Posterior cingulate gyrus (tissue), 11 donors: Measurements from ENCODE around the gene RABEPK.
"Not testable (repeated sequence)": the region's sequence is repeated elsewhere in the genome, so short reads cannot be mapped to it uniquely, and the experiment has no call there.

Experiments used
- DNase-seq, 10 donors: peaks; one replicate each; pipeline versions ENCODE4 v3.0.0 to v3.0.0-alpha.2; 2020 to 2021; ENCODE audit warnings: mixed read lengths in 3 of 10
- intact Hi-C: fragments of 100-400 bp; cut with DNase I; formaldehyde crosslinking; loops from one replicate; pipeline ENCODE4 v1.15.1; 2023

The RABEPK gene

DNA sequence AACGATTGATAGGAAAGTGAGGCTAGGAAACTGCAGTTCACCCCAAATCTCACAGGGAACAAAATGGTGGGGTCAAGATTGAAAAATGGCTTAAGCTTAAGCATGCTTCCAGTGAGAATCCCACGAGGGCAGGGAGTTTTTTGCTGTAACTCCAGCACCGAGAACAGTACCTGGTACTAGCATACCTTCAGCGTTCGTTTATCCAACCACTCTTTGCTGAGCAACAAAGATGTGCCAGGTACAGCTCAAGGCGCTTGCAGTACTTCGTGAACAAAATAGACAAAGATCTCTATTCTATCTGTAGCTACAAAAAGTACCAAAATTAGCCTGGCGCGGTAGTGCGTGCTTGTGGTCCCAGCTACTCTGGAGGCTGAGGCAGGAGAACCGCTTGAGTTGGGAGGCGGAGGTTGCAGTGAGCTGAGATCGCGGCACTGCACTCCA lies 10.0 kb upstream of the RABEPK start:
- DNase-seq, result peak in 1 of 10 donors; percentile 46
- intact Hi-C loops, result no loop called here

DNA sequence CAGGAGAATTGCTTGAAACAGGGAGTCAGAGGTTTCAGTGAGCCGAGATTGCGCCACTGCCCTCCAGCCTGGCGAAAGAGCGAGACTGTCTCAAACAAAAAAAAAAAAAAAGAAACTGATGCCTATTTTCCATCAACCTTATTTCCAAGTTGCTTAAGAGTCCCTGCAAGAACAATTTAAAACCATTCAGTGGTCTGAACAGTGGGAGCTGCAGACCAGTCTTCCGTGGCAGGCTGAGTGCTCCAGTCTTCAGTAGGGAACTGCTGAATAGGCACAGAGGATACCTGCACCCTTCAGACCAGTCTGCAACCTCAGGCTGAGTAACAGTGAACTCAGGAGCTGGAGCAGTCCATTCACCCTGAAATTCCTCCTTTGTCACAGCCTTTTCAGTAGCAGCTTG lies 5.9 kb upstream of the RABEPK start:
- intact Hi-C loops, result not testable (repeated sequence)
- DNase-seq, result peak in 1 of 10 donors; percentile 28

DNA sequence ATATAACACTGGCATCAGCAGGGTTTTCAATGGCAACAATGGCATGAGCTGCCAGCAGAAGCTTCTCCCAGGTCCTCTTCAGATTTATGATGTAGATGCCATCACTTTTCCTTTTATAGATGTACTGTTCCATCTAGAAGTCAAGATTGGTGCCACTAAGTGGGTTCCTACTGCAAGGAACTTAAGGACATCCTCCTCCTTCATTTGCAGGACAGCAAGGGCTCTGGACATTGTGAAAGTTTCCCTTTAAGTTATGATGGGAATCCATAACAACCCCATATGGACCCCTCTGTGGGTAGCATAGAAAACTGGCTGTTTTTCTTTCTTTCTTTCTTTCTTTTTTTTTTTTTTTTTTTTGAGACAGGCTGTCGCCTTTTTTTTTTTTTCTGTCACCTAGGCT lies 4.8 kb upstream of the RABEPK start:
- not testable (repeated sequence) for DNase-seq
- intact Hi-C loops, result loop anchor here (5.0 kb wide), 1 partner anchor 253 kb away; the partner anchor contains the start of gene GOLGA1

DNA sequence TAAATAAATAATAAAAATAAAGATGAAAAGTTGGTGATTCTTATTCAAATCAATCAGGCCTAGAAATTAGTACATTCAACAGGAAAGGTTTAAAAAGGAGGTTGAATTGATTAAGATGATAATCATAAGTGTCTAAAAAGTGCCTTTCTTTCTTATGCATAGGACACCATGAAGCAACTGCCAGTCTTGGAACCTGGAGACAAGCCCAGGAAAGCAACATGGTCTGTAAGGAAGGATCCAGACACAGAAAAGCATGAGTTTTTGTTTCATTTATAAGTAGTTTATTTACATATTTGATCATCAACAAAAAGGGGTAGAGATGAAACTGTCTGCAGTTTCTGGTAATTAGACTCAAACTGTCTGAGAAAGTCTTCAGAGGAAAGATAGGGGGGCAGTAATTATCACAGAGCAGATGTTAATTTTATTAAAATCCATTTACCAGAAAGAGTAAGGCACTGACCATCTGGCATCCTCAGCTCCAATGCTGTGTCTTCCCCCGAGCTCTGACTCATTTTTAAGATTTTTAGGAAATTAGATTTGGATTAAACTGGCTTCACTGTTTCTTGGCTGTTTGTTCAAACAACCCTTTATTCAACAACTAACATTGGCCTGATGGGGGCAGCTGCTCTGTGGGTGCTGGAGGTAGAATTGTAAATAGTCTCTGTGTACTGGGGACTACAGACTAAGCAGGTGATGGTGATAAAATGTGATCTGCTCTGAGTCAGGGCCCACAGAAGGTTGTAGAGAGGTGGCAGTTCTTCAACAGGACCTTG lies 2.7 kb downstream of the RABEPK start:
- DNase-seq, result peak in 1 of 10 donors; percentile 8
- intact Hi-C loops, result no loop called here

DNA sequence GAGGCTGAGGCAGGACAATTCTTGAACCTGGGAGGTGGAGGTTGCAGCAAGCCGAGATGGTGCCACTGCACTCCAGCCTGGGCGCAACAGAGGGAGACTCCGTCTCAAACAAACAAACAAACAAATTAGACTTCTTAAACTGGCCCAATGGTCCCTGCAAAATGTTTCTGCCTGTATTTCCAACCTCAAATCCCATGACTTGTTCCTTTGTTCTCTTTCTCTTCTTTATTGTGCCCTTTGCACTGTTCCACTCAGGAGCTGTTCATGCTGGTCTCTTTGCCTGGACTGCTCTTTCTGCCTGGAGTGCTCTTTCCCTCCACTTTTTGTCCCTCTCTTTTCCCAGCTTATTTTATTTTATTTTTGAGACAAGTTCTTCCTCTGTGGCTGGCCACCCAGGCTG lies 4.1 kb downstream of the RABEPK start:
- DNase-seq, result peak in 1 of 10 donors; percentile 30
- intact Hi-C loops, result no loop called here

DNA sequence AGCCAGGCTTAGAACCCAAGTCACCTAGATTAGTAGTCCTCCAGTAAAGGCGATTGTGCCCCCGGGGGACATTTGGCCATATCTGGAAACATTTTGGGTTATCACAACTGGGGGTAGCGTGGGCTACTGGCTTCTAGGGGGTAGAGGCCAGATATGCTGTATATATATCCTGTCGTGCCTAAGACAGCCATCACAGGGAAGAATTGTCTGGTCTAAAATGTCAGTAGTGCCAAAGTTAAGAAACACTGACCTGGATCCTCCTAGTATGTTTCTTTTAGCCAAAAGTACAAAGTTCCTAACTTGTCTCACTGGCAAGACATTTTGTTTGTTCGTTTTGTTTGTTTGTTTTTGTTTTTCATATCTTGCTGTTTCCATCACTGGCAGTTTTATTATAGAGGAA lies 13.8 kb downstream of the RABEPK start:
- DNase-seq, result peak in 1 of 10 donors; percentile 1
- intact Hi-C loops, result no loop called here

DNA sequence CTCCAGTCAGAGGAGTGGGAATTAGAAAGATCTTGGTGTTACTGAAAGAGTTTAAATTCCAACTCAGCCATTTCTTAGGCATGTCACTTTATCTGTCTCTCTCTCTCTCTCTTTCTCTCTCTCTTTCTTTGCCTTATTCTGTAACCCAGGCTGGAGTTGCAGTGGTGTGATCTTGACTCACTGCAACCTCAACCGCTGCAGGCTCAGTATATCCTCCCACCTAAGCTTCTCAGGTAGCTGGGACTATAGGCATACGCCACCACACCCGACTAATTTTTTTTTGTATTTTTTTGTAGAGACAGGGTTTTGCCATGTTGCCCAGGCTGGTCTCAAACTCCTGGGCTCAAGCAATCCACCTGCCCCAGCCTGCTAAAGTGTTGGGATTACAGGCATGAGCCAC lies 18.3 kb downstream of the RABEPK start:
- DNase-seq, result peak in 1 of 10 donors; percentile 5
- intact Hi-C loops, result no loop called here

DNA sequence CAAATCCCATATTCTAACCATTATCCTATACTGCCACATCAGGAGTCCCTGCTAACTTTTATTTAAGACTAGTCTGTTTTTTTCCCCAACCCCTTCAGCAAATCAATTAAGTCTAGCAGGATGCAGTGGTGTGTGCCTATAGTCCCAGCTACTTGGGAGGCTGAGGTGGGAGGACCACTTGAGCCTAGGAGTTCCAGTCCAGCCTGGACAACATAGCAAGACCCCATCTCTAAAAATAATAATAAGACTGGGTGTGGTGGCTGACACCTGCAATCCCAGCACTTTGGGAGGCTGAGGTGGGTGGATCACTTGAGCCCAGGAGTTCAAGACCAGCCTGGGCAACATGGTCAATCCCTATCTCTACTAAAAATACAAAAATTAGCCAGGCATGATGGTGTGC lies 24.5 kb downstream of the RABEPK start:
- intact Hi-C loops, result not testable (repeated sequence)
- DNase-seq, result peak in 2 of 10 donors; percentile 6 to 21

DNA sequence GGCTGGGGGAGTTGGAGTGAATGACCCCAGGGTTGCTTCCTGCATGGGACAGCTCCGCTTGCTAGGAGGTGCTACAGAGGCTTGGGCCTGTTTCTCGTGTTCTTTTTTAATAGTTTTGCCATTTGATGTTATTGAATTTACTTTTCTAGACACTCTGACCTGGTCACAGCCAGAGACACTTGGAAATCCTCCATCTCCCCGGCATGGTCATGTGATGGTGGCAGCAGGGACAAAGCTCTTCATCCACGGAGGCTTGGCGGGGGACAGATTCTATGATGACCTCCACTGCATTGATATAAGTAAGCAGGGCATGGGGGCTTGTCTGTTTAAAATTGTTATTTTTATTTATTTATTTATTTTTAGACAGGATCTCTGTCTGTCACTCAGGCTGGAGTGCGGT lies 27.4 kb downstream of the RABEPK start:
- intact Hi-C loops, result no loop called here

DNA sequence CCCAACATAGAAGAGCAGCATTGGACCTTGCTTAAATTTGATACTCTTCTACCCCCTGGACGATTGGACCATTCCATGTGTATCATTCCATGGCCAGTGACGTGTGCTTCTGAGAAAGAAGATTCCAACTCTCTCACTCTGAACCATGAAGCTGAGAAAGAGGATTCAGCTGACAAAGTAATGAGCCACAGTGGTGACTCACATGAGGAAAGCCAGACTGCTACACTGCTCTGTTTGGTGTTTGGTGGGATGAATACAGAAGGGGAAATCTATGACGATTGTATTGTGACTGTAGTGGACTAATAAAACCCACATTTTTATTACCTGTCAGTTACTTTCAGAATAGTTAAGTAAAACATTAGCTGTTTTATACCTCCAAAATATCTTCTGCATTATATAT lies 33.3 kb downstream of the RABEPK start:
- peak in 1 of 10 donors; percentile 16 for DNase-seq
- intact Hi-C loops, result no loop called here

More for the DNA sequence above, 27.4 kb downstream of the RABEPK start:
- DNase-seq, result peak in 3 of 10 donors; percentile 17 to 80 (median 34)

DNA sequence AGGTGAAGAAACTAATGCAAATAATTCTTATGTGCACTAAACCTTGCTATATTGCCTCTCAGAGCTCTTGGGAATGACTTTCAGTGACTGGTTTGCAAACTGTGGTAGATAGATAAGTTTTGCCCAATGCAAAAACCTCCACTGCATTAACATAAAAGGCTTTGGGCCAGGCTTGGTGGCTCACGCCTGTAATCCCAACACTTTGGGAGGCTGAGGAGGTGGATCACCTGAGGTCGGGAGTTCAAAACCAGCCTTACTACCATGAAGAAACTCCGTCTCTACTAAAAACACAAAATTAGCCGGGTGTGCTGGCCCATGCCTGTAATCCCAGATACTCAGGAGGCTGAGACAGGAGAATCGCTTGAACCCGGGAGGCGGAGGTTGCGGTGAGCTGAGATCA lies 33.8 kb downstream of the RABEPK start:
- intact Hi-C loops, DNase-seq: not testable (repeated sequence)

DNA sequence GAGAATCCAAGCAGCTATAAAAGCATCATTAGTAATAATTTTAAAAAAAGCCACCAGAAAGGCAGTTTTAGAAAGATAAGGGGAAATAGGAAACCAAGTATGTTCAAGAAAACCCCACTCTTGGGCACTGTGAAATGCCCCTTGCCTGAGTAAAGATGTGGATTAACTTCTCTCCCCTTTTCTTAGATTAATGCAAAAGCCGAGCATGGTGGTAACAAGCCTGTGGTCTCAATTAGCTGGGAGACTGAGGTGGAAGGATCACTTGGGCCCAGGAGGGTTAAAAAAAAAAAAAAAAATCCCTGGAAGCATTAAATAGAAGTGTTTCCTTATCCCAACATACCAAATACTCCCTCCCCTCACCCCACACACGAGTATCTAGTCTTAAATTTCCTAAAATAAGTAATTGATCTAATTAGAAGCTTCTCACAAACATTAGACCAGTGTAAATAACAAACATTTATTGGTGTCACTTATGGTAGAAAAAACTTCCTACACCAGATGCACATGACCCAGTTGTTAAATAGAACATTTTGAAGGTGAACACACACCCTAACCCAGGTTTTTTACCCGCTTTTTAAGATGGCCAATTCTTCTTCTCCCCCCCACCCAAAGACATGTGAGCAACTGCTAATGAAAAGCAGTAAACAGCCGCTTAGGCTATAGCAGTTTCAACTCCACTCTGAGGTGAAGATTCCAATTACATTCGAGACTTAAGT lies 35.6 kb downstream of the RABEPK start:
- intact Hi-C loops, result no loop called here
- no peak for DNase-seq

DNA sequence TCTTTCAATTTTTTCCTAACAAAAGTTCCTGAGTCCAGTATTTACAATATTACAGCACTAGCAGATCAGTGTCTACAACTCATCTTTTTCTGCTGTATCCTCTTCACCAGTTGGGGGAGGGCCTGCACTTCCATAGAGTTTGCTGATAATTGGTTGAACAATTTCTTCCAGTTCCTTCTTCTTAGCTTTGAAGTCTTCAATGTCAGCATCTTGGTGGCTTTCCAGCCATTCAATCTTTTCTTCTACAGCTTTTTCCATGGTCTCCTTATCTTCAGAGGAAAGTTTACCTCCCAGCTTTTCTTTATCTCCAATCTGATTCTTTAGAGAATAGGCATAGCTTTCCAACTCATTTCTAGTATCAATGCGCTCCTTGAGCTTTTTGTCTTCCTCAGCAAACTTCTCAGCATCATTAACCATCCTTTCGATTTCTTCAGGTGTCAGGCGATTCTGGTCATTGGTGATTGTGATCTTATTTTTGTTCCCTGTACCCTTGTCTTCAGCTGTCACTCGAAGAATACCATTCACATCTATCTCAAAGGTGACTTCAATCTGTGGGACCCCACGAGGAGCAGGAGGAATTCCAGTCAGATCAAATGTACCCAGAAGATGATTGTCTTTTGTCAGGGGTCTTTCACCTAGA lies 36.3 kb downstream of the RABEPK start:
- DNase-seq, intact Hi-C loops: not testable (repeated sequence)

DNA sequence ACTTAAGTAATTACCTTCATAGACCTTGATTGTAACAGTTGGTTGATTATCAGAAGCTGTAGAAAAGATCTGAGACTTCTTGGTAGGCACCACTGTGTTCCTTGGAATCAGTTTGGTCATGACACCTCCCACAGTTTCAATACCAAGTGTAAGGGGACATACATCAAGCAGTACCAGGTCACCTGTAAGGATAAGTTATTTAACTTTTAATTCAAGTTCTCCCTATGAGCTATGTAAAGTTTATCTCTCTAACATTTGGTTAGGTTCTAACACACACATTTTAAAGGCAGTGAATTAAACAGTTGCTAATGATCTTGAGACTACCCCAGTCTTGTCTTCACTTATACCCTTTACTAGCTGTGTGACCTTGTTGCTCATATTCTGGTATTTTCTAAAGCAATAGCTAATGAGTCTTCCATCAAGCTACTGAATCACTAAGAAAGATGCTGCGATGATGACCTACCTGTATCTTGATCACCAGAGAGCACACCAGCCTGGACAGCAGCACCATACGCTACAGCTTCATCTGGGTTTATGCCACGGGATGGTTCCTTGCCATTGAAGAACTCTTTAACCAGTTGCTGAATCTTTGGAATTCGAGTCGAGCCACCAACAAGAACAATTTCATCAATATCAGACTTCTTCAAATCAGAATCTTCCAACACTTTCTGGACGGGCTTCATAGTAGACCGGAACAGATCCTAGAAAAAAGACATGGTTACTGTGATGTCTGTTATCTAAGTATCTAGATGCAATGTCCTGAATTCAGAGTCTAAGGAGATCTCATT lies 38.0 kb downstream of the RABEPK start:
- no peak for DNase-seq
- intact Hi-C loops, result no loop called here

DNA sequence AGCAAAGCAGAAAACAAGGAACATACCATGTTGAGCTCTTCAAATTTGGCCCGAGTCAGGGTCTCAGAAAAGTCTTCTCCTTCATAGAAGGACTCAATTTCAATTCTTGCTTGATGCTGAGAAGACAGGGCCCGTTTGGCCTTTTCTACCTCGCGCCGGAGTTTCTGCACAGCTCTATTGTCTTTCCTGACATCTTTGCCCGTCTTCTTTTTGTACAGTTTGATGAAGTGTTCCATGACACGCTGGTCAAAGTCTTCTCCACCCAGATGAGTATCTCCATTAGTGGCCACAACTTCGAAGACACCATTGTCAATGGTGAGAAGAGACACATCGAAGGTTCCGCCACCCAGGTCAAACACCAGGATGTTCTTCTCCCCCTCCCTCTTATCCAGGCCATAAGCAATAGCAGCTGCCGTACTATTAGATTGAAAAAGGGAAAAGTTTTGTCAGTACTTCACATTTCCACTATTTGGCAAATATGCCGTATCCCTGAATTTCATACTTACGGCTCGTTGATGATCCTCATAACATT lies 38.6 kb downstream of the RABEPK start:
- intact Hi-C loops, result no loop called here

DNA sequence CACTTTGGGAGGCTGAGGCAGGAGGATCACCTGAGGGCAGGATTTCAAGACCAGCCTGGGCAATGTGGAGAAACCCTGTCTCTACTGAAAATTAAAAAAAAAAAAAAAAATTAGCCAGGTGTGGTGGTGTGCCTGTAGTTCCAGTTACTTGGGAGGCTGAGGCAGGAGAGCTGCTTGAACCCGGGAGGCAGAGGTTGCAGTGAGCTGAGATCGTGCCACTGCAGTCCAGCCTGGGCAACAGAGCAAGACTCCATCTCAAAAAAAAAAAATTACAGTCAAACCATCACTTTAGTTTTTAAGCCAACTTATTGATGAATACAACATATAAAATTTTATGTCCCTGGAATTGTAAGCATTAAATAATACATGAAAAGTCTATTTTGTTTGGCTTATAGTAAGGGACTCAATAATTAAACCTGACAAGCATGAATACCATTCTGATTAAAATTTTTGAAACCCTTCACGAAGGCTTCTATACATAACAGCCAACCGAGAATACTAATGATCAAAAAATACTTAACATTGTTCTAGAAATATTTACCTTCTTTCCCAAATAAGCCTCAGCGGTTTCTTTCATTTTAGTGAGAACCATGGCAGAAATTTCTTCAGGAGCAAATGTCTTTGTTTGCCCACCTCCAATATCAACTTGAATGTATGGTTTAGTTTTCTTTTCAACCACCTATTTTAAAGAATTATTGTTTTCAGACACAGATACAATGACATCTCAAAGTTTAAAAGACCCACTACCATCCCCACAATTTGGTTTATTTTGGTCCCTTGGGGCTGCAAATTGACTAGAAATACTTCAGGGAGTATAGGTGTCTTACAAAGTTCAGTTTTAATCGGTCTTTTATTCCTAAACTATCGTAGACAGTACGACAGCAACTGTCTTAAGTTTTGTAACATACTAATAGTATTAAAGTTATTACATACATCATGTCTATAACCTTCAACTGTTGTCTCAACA lies 39.6 kb downstream of the RABEPK start:
- DNase-seq, result peak in 1 of 10 donors; percentile 2
- intact Hi-C loops, result loop anchor here (2.0 kb wide), 1 partner anchor 39 kb away; the partner anchor contains the start of gene RABEPK

More for the DNA sequence above, 38.6 kb downstream of the RABEPK start:
- DNase-seq, result no peak

DNA sequence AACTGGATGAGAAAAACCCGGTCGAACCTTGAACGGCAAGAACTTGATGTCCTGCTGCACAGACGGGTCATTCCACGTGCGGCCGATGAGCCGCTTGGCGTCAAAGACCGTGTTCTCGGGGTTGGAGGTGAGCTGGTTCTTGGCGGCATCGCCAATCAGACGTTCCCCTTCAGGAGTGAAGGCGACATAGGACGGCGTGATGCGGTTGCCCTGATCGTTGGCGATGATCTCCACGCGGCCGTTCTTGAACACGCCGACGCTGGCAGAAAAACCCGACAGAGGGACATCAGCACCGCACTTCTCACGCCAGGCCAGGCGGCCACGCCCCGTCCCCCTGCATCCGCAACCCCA lies 40.3 kb downstream of the RABEPK start:
- intact Hi-C loops, result loop anchor here (2.0 kb wide), 1 partner anchor 40 kb away; the partner anchor contains the start of gene RABEPK
- DNase-seq, result peak in 2 of 10 donors; percentile 16 to 22

DNA sequence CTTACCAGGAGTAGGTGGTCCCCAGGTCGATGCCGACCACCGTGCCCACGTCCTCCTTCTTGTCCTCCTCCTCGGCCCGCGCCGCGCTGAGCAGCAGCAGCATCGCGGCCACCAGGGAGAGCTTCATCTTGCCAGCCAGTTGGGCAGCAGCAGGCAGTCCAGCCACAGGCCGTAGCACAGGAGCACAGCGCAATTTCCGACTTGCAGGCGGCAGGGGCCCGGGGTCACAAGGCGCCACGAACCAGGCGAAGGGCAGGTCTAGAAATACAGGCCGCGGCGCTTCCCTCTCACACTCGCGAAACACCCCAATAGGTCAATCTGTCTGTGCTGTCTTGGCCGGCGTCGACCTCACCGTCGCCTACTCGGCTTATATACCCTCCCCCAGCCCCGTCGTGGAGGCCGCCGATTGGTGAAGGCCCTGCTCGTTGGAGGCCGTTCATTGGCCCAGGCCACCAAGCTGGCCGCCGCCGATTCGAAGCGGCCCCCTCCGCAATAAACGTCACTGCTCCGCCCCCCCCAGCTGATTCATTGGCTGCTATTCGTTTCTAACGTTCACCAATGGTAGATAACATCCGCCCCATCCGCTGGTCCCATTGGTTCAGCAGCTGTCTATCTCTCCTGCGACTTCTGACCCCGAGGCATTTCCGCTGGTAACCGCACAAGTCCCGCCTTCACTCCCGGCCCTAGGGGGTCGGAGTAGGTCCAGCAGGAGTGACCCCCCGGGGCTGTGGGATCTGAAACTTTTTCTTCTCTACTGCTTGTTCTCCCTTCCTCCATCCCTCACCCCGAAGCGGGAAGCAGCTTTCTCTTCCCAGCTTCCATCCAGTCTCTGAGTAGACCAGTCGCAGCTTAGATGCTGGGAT lies 40.9 kb downstream of the RABEPK start, which contains the start of gene HSPA5:
Gene HSPA5, minus strand, starts transcription at position 344 of the 863 bp plus-strand sequence. Its CDS starts 217 bp downstream, at position 127.
- intact Hi-C loops, result loop anchor here (1.0 to 2.0 kb wide), 2 partner anchors 40 to 52 kb away; partner anchors contain the start of genes PPP6C and RABEPK

More for the DNA sequence above, 40.9 kb downstream of the RABEPK start, which contains the start of gene HSPA5:
- peak; percentile 98 to 100 (median 99) for DNase-seq
